HG03064 (cell line): ENCODE measurements around the gene SLC26A4.
A peak's percentile ranks its signal among the peaks of the same experiment; 100 is the strongest.

Experiments
- ATAC-seq: cut with Tn5 transposase; IDR thresholded peaks from one replicate; pipeline ENCODE4 v1.9.1; 2021; ENCODE audit warnings: low read depth; ENCODE audit not compliant: unreplicated experiment

SLC26A4 gene

DNA sequence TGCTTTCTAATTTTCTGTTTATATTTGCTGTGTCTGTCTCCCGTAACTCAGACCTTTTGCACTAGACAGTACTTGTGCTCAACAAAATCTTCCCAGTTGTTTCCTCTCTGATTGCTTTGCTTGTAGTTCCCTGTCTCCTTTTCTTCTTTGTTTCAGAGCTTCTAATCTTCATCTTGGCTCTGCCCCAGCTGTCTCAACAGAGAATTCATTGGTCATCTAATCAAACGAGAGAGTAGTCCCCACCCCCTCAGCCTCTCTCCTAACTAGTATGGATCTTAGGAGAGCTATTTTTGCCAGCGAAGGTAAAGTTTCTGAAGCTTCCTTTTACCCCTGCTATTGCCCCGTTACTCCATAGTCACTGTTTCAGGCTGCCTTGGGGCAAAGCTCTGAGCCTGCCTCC lies 32.8 kb downstream of the SLC26A4 start:
- ATAC-seq, result no peak

GRCh38 chr7:107694386-107694785 lies 33.8 kb downstream of the SLC26A4 start:
- ATAC-seq, result no peak

DNA sequence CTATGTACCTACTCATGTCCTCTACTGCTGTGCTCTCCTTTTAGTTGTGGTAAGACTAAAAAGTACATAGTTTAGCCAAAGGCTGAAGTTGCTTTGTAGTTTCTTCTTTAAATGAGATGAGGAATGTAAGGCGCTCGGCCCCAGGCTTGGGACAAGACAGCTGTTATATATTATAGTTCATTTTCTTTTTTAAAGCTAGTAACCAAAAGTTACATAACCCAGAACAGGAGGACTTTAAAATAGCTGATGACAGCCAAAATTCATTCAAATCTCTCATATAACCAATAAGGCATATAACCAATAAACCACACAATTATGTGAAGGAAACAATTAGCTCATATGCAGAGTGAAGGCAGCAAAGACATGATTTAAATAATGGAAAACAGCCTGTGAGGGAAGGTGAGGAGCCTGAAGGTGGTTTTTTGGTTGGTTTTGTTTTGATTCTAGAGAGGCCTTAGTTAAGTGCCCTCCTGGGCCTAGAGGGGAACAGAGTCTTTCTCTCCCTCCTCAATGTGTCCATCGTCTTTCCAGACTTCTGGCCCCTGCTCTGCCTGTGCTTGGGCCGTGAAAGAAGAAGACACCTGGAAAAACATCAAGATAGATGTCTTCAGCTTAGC lies 35.8 kb downstream of the SLC26A4 start:
- ATAC-seq, result no peak

DNA sequence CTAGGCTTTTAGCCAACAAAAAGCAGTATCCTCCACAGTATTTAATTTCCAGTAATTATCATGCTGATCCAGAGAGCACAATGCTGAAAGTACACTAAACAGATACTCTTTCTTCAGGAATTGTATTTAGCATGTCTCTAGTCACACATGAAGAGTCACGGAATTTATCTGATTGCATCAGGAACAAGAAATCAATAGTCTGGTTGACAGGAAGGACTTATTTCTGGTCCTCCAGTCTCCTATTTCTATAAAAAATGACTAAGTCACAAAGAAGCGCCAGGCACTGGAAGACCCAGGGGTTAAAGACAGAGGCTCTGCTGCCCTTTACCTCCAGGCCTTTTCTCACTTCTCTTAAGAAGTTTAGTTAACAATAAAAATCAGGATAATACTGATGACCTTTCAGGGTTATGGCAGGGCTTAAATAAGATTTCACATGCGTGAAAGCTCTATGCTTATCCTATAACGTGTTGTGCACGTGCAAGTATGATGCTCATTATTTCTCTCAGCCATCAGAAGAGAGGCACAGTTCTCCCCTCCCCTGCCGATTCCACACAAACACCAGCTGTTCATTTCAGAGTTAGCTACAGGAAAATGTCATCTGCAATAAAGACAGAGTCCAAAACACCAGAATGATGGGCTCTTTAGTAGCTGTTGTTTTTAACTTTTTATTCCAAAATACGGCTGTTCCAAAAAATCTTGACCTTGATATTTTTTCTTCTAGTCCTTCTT lies 36.9 kb downstream of the SLC26A4 start:
- no peak for ATAC-seq

DNA sequence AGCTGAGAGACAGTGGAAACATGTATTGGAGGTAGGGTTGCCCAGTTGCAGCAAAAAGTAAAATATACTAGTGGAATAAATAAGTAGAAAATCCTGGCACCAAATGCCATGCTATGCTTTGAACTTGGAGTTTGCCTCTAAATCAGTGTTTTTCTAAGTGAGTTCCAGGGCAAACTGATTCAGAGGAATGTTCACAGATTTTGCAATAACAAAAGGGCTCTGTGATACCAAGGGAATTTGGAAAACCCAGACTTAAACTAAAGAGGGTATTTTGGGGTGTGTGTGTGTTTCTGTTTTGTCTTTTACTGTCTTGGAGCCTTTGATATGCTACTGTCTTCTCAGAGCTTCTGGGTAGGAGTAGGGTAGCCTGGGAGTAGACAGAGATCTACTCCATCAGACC lies 39.9 kb downstream of the SLC26A4 start:
- ATAC-seq, result no peak

GRCh38 chr7:107701191-107701590 lies 40.6 kb downstream of the SLC26A4 start:
- ATAC-seq, result no peak

GRCh38 chr7:107703219-107703618 lies 42.6 kb downstream of the SLC26A4 start:
- no peak for ATAC-seq

GRCh38 chr7:107703872-107704271 lies 43.2 kb downstream of the SLC26A4 start:
- ATAC-seq, result no peak

- no peak for ATAC-seq
Measured at GRCh38 chr7:107708956-107709355, 48.3 kb downstream of the SLC26A4 start.

DNA sequence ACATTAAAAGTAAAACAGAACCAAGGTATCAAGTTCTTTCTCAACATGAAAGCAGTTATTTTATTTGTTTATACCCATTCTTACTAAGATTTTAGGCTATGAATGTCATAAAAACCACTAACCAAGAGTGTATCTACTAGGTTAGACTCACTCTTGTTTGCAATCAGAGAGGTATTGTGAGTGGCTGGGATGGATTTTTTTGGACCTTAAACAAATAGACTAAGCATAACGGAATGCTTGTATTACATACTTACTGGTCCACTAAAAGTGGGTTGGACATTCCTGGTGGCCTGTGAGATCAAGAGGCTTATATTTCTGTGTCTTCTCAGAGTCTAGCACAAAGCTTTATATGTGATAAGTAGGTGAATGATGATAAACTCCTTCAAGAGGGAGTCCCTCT lies 50.7 kb downstream of the SLC26A4 start:
- no peak for ATAC-seq

DNA sequence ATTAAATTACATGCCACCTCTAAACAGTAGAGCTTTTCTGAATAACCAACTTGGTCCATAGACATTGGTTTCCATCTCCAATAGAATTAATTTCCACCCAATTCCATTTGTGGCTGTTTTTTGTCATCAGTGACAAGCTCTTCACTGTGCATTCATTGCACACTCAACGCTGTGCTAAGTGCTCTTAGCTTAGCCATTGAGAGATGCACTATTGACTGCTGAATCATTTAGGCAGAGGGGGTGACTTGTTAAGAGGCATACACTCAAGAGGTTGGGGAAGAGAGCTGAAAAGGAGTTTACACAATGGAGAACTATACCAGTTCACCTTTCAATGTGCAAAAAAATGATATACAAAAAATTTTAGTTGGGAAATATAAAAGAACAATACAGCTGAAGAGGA lies 51.4 kb downstream of the SLC26A4 start:
- no peak for ATAC-seq

- no peak for ATAC-seq
Measured at GRCh38 chr7:107712896-107713295, 52.3 kb downstream of the SLC26A4 start.

DNA sequence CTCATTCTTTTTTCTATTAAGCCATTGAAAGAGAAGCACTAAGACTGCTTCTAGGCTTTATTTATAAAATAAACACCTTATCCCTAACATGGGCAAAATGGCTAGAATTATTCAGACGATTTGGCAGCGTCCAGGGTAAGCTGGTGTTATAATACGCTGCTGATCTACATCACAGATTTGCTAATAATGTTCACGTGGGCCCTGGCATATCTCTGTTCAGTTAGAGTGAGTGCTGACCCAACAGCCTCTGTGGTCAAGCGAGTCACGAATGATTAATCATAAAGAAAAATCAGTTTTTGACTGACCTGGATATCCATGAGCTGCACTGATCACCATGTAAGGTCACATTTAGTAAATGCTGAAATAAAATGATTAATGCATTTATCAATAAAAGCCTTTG lies 54.9 kb downstream of the SLC26A4 start:
- no peak for ATAC-seq

- ATAC-seq, result no peak
Measured at GRCh38 chr7:107718456-107719193, 58.0 kb downstream of the SLC26A4 start.

GRCh38 chr7:107721286-107721685 lies 60.7 kb downstream of the SLC26A4 start:
- ATAC-seq, result no peak

DNA sequence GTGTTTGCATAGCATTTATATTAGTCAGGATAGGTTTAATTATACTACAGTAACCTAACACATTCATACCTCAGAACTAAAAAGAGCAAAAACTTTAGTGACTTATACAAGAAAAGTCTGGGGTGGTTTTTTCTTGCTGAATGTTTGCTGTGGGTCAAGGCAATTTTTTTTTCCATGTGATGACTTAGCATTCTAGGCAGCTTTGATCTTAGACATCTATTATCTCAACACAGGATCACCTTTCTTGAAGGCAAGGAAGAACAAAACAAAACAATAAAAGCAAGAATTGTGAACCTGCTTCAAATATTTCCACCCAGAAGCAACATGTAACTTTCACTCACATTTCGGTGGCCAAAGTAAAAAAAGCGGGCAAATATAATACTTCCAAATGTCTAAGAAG lies 62.6 kb downstream of the SLC26A4 start:
- ATAC-seq, result no peak

GRCh38 chr7:107725138-107725740 lies 64.6 kb downstream of the SLC26A4 start:
- no peak for ATAC-seq

DNA sequence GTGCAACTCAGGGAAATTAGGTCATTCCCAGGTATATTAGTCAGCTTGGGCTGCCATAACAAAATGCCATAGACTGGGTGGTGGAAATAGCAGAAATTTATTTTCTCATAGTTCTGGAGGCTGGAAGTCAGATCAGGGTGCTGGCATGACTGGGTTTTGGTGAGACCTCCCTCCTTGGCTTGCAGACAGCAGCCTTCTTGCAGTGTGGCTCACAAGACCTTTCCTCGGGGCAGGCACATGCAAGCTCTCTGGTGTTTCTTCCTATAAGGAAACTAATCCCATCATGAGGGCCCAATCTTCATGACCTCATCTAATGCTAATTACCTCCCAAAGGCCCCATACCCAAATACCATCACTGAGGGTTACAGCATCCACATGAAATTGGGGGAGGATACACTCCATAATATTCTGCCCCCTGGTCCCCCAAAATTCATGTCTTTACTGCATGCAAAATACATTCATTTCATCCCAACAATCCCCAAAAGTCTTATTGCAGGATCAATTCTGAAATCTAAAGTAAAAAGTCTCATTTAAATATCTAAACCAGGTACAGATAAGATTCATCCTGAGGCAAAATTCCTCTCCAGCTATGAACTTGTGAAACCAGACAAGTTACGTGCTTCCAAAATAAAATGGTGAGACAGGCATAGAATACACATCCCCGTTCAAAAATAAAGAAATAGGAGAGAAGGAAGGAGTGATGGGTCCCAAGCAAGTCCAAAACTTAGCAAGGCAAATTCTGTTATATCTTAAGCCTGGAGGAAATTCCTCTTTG lies 65.9 kb downstream of the SLC26A4 start:
- no peak for ATAC-seq

DNA sequence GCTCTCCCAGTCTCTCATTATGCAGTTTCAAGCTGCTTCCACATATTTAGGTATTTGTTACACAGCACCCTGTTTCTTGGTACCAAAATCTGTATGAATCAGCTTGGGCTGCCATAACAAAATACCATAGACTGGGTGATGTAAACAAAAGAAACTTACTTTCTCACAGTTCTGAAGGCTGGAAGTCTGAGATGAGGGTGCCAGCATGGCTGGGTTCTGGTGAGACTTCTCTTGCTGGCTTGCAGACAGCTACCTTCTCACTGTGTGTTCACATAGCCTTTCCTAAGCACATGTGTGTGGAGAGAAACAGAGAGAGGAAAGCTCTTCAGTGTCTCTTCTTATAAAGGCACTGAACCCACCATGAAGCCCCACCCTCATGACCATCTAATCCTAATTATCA lies 67.6 kb downstream of the SLC26A4 start:
- ATAC-seq, result no peak

DNA sequence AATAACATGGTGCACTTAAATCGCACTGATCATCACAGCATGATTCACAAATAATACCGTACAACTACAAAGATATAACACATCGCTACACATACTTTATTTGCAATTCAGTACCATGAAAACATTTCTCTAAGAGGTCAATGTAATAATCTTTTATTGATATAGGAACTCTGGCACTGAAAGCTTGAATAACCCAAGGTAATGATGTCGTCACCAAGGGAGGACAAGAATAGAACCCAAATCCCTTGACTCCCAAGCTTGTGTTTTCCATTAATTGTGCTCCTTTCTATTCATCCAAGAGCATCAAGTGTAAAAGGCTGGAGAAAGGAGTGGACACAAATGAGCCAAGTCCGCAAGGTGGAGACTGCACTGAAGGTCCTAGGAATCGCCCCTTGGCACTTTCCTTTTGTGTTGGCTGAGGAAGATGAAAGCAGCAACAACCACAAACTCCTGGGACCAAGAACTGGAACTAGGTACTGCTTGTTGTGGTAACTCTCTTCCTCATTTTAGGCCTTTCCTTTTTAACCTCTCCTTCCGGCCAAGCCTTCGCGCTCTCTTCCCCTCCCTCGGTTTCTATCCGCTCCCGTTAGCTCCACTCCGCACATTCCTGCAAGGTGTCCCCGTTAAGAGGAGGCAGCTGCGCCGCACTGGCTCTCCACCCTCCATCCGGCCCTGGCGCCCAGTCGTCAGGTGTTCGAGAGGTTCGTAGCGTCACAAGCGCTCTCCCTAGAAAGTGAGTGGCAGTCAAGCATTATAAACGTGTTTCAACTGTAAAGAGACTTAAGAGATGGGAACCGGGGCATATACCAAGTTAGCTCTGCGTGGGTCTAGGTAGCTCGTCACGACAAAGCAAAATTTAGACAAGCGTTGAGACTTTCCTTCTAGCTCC lies 82.3 kb downstream of the SLC26A4 start:
- peak; percentile 43 for ATAC-seq
